H9 (cell line): ENCODE data around the gene F2. TPM values are rescaled to one million over a fixed set of nuclear protein-coding genes. Genes with fewer than 3 reads are reported as not detected.
A peak's percentile ranks its signal among the peaks of the same experiment; 100 is the strongest.

ENCODE experiments used
- DNase-seq: peaks from one replicate; pipeline ENCODE4 v3.0.0-alpha.2; 2017
- H2AFZ ChIP-seq: one replicate; pipeline ENCODE4 v1.6.1; 2013; ENCODE audit warnings: mild to moderate bottlenecking, low read length, control low read depth, moderate library complexity
- H2AK5ac ChIP-seq: 2 replicates; pipeline ENCODE4 v1.6.1; 2013; ENCODE audit warnings: low read length, control low read depth, mixed read lengths; ENCODE audit not compliant: insufficient read length
- H2BK120ac ChIP-seq: one replicate; pipeline ENCODE4 v1.6.1; 2013; ENCODE audit warnings: low read depth, mild to moderate bottlenecking, low read length, control low read depth, inconsistent platforms; ENCODE audit not compliant: poor library complexity, severe bottlenecking
- H2BK12ac ChIP-seq: 2 replicates; pipeline ENCODE4 v1.6.1; 2013; ENCODE audit warnings: low read length, control low read depth, mixed read lengths, low read depth; ENCODE audit not compliant: insufficient read length
- H2BK15ac ChIP-seq: 2 replicates; pipeline ENCODE4 v1.6.1; 2013; ENCODE audit warnings: low read depth, low read length, control low read depth
- H2BK20ac ChIP-seq: one replicate; pipeline ENCODE4 v1.6.1; 2013; ENCODE audit warnings: low read depth, mild to moderate bottlenecking, low read length, control low read depth, inconsistent platforms; ENCODE audit not compliant: poor library complexity, severe bottlenecking
- H2BK5ac ChIP-seq: 2 replicates; pipeline ENCODE4 v1.6.1; 2013; ENCODE audit warnings: low read length, control low read depth, mixed read lengths; ENCODE audit not compliant: insufficient read length
- H3K14ac ChIP-seq: 2 replicates; pipeline ENCODE4 v1.6.1; 2013; ENCODE audit warnings: low read length, control low read depth; ENCODE audit not compliant: insufficient read depth
- H3K18ac ChIP-seq: 2 replicates; pipeline ENCODE4 v1.6.1; 2013; ENCODE audit warnings: low read depth, mild to moderate bottlenecking, mixed read lengths, low read length, control low read depth; ENCODE audit not compliant: insufficient read length
- H3K23ac ChIP-seq: 2 replicates; pipeline ENCODE4 v1.6.1; 2013; ENCODE audit warnings: low read length, control low read depth, mixed read lengths, low read depth; ENCODE audit not compliant: insufficient read length
- H3K23me2 ChIP-seq: 2 replicates; pipeline ENCODE4 v1.6.1; 2013; ENCODE audit warnings: low read depth, mild to moderate bottlenecking, mixed read lengths, low read length, control low read depth; ENCODE audit not compliant: insufficient read length, poor library complexity, severe bottlenecking
- H3K27ac ChIP-seq: 2 replicates; pipeline ENCODE4 v1.5.1; 2013; ENCODE audit warnings: low read length, control low read depth, mixed read lengths, low read depth; ENCODE audit not compliant: insufficient read length
- H3K27me3 ChIP-seq: 2 replicates; pipeline ENCODE4 v1.6.1; 2013; ENCODE audit warnings: low read length, control low read depth, inconsistent platforms; ENCODE audit not compliant: insufficient read depth
- H3K4ac ChIP-seq: 2 replicates; pipeline ENCODE4 v1.6.1; 2013; ENCODE audit warnings: low read depth, mild to moderate bottlenecking, control low read depth, inconsistent platforms, low read length, moderate library complexity
- H3K4me1 ChIP-seq: 2 replicates; pipeline ENCODE4 v1.6.1; 2013; ENCODE audit warnings: low read length, control low read depth, inconsistent platforms; ENCODE audit not compliant: insufficient read depth
- H3K4me2 ChIP-seq: 2 replicates; pipeline ENCODE4 v1.6.1; 2013; ENCODE audit warnings: low read length, control low read depth, mixed read lengths; ENCODE audit not compliant: insufficient read length, insufficient read depth
- H3K56ac ChIP-seq: 2 replicates; pipeline ENCODE4 v1.6.1; 2013; ENCODE audit warnings: low read depth, mild to moderate bottlenecking, mixed read lengths, low read length, control low read depth; ENCODE audit not compliant: insufficient read length
- H3K79me1 ChIP-seq: 2 replicates; pipeline ENCODE4 v1.6.1; 2013; ENCODE audit warnings: low read depth, mild to moderate bottlenecking, moderate library complexity, low read length, control low read depth, inconsistent platforms; ENCODE audit not compliant: insufficient read depth, poor library complexity, severe bottlenecking
- H3K79me2 ChIP-seq: 2 replicates; pipeline ENCODE4 v1.6.1; 2013; ENCODE audit warnings: low read length, control low read depth, inconsistent platforms; ENCODE audit not compliant: insufficient read depth
- H3K9ac ChIP-seq: 2 replicates; pipeline ENCODE4 v1.6.1; 2013; ENCODE audit warnings: low read length, control low read depth, mixed read lengths; ENCODE audit not compliant: insufficient read length; ENCODE audit errors: extremely low read depth
- H3K9me3 ChIP-seq: one replicate; pipeline ENCODE4 v1.6.1; 2013; ENCODE audit warnings: low read depth, low read length, inconsistent platforms; ENCODE audit not compliant: control insufficient read depth
- H3T11ph ChIP-seq: one replicate; pipeline ENCODE4 v1.6.1; 2013; ENCODE audit warnings: mild to moderate bottlenecking, low read length, control low read depth, inconsistent platforms
- H4K20me1 ChIP-seq: one replicate; pipeline ENCODE4 v1.6.1; 2013; ENCODE audit not compliant: control insufficient read depth, insufficient read length, insufficient read depth
- H4K5ac ChIP-seq: 2 replicates; pipeline ENCODE4 v1.6.1; 2013; ENCODE audit warnings: low read depth, mild to moderate bottlenecking, mixed read lengths, low read length, control low read depth; ENCODE audit not compliant: insufficient read length
- H4K8ac ChIP-seq: replicated peaks from 2 replicates; pipeline ENCODE4 v1.6.1; 2013; ENCODE audit warnings: low read length, control low read depth, mixed read lengths, low read depth; ENCODE audit not compliant: insufficient read length
- H4K91ac ChIP-seq: 2 replicates; pipeline ENCODE4 v1.6.1; 2013; ENCODE audit warnings: low read depth, mild to moderate bottlenecking, moderate library complexity, mixed read lengths, low read length, control low read depth; ENCODE audit not compliant: insufficient read length
- H3K27ac Mint-ChIP-seq, 3 experiments: 2 replicates in 2 of 3; 3 replicates in 1 of 3; pipeline ENCODE4 v1.8.0; 2020 to 2021; ENCODE audit warnings: mixed read lengths in 3 of 3, mild to moderate bottlenecking in 1 of 3, moderate library complexity in 1 of 3
- H3K27me3 Mint-ChIP-seq: 2 replicates; pipeline ENCODE4 v1.8.0; 2021; ENCODE audit warnings: low read depth, mild to moderate bottlenecking, moderate library complexity, mixed read lengths
- H3K36me3 Mint-ChIP-seq, 3 experiments: 2 replicates in 2 of 3; 3 replicates in 1 of 3; pipeline ENCODE4 v1.8.0; 2020 to 2021; ENCODE audit warnings: low read depth in 3 of 3, mixed read lengths in 3 of 3; ENCODE audit not compliant: insufficient read depth in 1 of 3
- H3K4me1 Mint-ChIP-seq, 2 experiments: 2 replicates each; pipeline ENCODE4 v1.8.0; 2020; ENCODE audit warnings: mixed read lengths in 2 of 2
- H3K4me3 Mint-ChIP-seq, 2 experiments: 2 replicates in 1 of 2; 3 replicates in 1 of 2; pipeline ENCODE4 v1.8.0; 2020 to 2021; ENCODE audit warnings: mild to moderate bottlenecking in 2 of 2, mixed read lengths in 2 of 2, moderate library complexity in 1 of 2
- H3K9me3 Mint-ChIP-seq, 2 experiments: 2 replicates in 1 of 2; 3 replicates in 1 of 2; pipeline ENCODE4 v1.8.0; 2020; ENCODE audit warnings: mild to moderate bottlenecking in 2 of 2, mixed read lengths in 2 of 2, moderate library complexity in 1 of 2
- CTCF ChIP-seq: fragments of 200-600 bp; sonication (generic); conservative IDR thresholded peaks from 3 replicates; pipeline ENCODE4 v1.8.0; 2021; ENCODE audit warnings: antibody characterized with exemption, mild to moderate bottlenecking
- WGBS: extraction: QIAGEN DNeasy Blood & Tissue Kit; methylation state at CpG from one replicate; pipeline ENCODE4 v1.1.7; 2013; ENCODE audit warnings: missing lambda C conversion rate, low lambda C conversion rate, mixed read lengths; ENCODE audit not compliant: insufficient read length; ENCODE audit errors: extremely low coverage; 5-methylcytosine and 5-hydroxymethylcytosine counted together
- total RNA-seq: library from RNA; stranded (reverse); gene quantifications from 2 replicates; pipeline ENCODE4 v1.2.1, GENCODE V29; 2021

Gene F2
- total RNA-seq, 1 experiment from 2014 or later = not detected

GRCh38 chr11:46697303-46697702 is 21.7 kb upstream of the F2 start:
- TF ChIP-seq CTCF = no peak
- Histone ChIP-seq H3T11ph (no peak overlapping the region), H3K4me2 (no peak overlapping the region), H4K91ac (no peak overlapping the region), H3K4ac (no peak overlapping the region), H3K79me1 (no peaks in the 10 kb centered on the region), H3K27ac (no peak overlapping the region), H2BK120ac (no peak overlapping the region), H3K14ac (no peak overlapping the region), H3K56ac (no peak overlapping the region), H4K20me1 (no peaks in the 10 kb centered on the region), H4K8ac (no peak overlapping the region), H4K5ac (no peak overlapping the region), H3K27me3 (no peaks in the 10 kb centered on the region), H2BK12ac (no peak overlapping the region), H2AK5ac (no peak overlapping the region), H3K4me1 (no peaks in the 10 kb centered on the region), H3K23ac (no peak overlapping the region), H3K9me3 (no peaks in the 10 kb centered on the region), H2AFZ (no peak overlapping the region), H3K9ac (no peak overlapping the region), H3K18ac (no peak overlapping the region), H3K79me2 (peaks cover 6% of the 10 kb centered on the region; the same call in 1 of the 2 replicates), H2BK15ac (no peak overlapping the region), H2BK5ac (no peak overlapping the region), H3K23me2 (peaks cover 3% of the 10 kb centered on the region), H2BK20ac (no peak overlapping the region)
- no peak for DNase-seq
- H3K27ac Mint-ChIP-seq = peak overlapping the region in 1 of 3 experiments; percentile 5; a peak in 2 of 7 replicates
- H3K4me1 Mint-ChIP-seq = peaks cover 15 to 16% of the 10 kb centered on the region in 2 experiments
- WGBS = no CpG with 5 or more reads among the region's 3 CpGs
- no peak overlapping the region; a peak in 1 of 5 replicates for H3K4me3 Mint-ChIP-seq
- H3K9me3 Mint-ChIP-seq = no peaks in the 10 kb centered on the region
- peaks cover 4 to 21% (median 21%) of the 10 kb centered on the region in 3 experiments; a peak in 6 of 7 replicates for H3K36me3 Mint-ChIP-seq
- H3K27me3 Mint-ChIP-seq = no peaks in the 10 kb centered on the region
